GM21515 (cell line): Measurements from ENCODE around the gene CYP2D6.
"Not testable (repeated sequence)": the region's sequence is repeated elsewhere in the genome, so short reads cannot be mapped to it uniquely, and the experiment has no call there.

ENCODE experiments used
- ATAC-seq: cut with Tn5 transposase; IDR thresholded peaks from one replicate; pipeline ENCODE4 v1.9.1; 2021; ENCODE audit not compliant: unreplicated experiment

Gene CYP2D6

DNA sequence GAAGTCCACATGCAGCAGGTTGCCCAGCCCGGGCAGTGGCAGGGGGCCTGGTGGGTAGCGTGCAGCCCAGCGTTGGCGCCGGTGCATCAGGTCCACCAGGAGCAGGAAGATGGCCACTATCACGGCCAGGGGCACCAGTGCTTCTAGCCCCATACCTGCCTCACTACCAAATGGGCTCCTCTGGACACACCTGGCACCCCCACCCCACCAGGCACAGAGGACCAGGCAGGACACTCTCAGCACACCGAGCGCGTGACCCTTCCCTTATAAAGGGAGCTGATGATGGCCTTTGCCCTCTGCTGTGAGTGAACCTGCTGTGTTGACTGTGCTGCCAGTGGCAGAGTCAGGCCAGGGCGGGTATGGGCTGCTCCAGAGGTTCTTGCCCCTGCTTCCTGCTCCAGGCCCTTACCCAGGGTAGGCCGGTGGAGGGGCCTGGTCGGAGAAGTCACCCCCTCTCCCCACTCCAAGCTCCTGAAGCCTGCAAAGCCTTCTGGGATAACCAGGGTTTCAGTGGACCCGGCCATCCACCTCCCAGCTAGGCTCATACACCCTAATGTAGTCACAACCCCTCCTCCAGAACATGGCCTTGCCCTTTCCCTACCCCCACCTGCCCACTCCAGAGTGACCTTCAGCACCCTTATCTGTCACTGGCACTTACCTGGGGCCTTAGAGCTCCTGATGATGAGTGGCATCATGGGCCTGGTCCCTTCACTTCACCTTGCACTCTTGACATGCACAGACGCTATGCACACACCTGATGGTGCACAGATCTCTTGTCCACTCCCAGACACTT lies at the start of gene CYP2D6:
CYP2D6 (minus strand) TSS at position 172 of the 793 bp plus-strand sequence; CDS start at position 153, 19 bp downstream.
- ATAC-seq = not testable (repeated sequence)

DNA sequence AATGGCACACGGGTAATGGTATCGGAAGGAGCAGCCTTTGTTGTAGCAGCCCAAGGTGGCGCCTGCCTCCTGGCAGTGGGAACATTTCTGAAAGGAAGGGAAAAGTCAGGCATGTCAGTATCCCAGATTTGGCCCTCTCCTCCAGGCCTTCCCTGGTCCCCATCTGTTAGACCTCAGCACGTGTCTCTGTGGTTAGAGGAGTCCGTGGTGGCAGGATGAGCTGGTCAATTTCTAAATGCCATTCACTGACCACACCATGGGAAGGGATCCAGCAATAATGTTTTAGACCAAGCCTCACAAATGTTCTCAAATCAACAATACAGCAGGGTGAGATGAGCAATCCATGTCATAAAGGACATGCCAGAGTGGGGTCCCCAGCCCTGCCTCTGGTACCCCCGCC lies 49.0 kb upstream of the CYP2D6 start:
- ATAC-seq = no peak

DNA sequence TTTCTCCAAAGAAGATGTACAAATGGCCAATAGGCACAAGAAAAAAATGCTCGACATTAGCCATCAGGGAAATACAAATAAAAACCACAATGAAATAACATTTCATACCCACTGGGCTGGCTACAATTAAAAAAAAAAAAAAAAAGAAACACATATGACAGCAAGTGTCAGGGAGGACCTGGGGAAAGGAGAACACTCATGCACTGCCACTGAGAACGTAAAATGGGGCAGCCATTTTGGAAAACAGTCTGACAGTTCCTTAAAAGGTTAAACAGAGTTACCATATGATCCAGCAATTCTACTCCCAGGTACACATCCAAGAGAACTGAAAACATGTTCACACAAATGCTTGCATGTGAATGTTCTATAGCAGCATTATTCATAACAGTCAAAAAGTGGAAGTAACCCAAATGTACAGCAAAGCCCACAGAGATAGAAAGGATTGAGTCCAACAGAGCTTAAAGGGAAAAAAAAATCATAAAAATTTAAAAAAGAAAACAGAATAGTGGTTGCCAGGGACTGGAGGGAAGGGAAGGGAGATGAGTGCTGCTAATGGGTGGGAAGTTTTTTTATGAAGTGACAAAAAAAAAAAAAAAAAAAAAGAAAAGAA lies 48.4 kb upstream of the CYP2D6 start:
- no peak for ATAC-seq

DNA sequence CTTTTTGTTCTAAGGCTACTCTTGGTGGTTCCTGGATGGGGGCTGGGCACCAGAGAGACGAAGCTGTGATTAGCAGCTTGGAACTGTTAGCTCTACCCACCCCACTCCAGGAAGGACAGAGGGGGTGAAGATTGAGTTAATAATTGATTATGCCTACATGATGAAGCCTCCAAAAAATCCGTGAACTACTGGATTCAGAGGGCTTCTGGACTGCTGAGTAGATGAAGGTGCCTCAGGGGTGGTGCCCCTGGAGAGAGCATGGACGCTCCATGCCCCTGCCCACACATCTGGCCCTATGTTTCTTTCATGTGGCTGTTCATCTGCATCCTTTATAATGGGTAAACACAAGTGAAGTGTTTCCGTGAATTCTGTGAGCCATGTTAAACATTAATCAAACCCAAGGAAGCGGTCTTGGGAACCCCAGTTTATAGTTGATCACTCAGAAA lies 47.3 kb upstream of the CYP2D6 start:
- no peak for ATAC-seq

DNA sequence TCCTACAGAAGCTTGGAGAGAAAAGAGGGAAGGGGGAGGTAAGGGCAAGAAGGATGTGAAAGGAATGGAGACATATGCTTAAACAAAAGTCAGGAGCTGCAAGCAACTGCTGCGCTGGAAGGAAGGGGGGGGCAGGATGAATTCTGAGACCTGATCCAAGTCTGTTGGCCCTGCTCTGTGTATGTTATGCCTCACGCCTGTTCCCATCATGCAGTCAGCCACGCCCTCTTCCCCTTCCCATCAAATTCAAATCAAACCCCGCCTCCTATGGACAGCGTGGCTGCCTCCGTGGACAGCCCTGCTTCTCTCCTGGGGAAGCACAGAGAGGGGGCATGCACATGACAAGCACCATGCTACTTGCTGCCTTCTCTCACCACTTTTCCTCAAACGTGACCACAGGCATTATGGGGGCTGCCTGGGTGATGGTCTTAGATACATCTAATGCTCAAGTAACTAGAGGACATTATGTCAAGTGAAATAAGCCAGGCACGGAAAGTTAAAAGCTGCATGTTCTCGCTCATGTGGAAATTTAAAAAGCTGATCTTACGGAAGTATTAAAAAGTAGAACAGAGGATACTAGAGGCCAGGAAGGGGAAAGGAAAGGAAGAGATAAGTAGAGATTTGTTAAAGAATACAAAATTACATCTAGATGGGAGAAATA lies 45.8 kb upstream of the CYP2D6 start:
- ATAC-seq = no peak

DNA sequence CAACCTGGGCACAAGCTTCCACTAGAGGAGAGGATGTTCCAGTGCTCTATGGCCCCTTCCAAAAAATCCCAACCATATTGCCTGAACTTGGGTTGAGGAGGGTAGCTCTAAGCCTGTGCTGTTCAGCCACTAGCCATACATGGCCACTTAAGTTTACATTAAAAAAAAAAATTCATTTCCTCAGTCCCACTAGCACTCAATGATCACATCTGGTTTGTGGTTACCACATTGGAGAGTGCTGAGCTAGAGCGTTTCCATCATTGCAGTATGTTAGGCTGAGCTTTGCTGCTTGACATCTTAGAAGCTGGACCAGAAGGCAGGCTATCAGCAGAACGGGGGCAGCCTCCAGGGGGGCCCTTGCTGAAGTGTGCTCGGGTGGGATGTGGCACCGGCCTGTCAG lies 43.5 kb upstream of the CYP2D6 start:
- no peak for ATAC-seq

DNA sequence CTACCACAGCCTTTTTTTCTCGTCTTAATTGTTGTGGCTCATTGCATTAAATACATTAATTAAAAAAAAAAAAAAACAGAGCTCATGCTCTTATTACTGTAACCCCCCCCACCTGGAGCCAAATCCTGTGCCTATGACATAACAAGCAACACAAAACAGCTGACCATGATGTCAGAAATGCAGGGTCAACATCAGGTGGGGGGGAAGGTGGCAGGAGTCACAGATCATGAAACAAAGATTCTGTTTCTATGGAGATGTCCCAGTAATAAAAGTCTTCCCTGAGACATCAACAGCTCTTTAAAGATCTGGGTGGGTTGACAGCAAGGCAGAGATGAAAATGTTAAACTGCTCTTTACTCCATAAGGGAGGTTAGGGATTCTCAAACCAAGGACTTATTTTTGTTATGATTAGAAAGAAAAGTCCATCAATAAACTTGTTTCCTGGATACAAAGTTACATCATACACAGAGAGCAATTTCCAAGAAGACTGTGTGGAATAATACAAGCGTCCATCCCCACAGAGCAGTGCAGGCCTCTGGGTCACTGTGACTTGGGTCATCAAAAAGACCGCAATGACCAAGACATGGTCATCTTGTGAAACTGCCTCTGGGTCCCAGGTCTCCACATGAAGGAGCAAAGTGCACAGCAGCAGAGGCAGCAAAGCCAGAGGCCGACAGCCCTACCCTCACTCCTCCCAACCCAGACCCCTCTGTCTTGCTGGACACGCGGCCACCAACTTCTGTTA lies 42.7 kb upstream of the CYP2D6 start:
- ATAC-seq = no peak

DNA sequence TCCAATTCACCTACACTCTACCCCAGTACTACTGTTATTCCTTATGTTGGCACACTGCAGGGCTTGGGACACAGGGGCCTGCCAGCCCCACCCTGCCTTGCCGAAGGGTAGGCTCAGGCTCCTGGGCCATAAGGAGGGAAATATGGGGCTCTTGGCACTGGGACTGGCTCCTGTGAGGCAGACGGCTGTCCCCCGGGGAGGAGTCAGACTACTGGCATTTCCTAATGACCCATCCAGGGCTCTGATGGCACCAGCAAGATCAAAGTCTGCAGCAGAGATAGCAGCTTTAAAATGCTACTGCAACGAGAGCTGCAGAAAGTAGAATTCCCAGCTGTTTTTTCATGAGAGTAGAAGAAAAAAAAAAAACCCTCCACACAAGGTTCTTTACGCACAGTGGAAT lies 42.2 kb upstream of the CYP2D6 start:
- ATAC-seq = no peak

DNA sequence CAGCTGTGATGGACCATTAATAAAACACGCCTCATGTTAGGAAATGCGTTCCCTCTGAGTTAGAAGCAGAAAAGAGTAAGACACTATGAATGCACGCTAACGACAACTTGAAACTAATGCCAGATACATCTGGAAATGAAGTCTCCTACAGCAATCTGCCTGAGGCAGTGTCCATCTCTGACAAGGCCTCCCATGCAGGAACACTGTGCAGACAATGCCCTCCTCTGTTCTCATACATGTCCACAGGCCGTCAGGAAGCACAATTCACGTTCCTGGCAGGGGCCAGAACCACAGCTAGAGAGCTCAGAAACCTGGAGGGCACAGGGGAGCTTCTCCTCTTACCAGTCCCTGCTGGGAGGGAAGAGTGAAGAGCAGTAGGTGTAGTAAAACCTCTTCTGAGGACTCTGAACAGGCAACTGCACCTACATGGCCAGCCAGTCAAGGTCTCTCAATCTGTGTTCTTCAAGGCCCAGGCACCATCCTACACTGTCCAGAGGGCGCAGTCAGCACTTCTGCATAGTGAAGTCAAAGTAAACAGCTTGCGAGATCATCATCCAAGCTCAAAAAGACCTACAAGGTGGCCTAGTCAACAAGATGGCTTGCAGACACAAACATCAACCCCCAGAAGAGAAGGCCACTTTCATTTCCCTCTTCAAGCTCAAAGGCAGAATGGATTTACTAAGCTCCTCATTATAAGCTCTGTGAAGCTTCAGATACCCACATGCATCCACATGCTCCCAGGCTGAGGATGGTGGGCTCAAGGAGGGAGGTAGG lies 41.5 kb upstream of the CYP2D6 start:
- ATAC-seq = no peak

DNA sequence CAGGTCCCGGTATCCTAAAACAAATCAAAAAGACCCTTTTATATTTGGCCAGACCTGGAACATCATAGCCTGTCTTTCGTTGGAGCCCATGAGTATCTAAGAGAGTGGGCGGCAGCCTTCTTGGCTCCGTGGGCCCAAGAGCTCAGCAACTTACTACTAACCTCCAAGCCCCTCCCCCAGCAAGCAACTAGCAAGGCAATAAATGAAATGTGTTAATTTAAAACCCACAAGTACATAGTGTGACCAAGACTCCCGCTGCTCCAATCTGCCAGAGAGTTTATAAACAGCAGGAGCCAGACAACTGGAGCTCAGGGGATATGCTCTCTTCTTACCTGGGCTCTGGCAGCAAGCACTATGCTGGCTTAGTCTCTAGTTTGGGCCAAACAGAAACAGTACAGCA lies 40.8 kb upstream of the CYP2D6 start:
- ATAC-seq = no peak

DNA sequence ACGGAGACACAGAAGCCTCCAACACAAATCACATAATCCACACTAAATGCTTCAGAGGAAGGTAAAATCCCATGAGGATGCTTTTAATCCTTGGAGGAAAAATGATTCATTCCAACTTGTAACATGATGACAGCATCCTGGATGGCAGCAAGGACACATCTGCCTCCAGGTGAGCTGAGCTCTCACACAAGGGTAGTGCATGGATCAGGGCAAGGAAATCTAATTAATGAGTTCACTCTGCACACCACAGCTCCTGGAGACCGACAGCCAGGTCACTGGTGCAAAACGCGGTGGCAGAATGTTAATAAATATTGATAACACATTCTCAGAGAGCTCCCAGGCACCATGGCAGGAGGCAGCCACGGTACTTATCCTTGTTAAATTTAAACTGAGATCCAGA lies 40.3 kb upstream of the CYP2D6 start:
- no peak for ATAC-seq

DNA sequence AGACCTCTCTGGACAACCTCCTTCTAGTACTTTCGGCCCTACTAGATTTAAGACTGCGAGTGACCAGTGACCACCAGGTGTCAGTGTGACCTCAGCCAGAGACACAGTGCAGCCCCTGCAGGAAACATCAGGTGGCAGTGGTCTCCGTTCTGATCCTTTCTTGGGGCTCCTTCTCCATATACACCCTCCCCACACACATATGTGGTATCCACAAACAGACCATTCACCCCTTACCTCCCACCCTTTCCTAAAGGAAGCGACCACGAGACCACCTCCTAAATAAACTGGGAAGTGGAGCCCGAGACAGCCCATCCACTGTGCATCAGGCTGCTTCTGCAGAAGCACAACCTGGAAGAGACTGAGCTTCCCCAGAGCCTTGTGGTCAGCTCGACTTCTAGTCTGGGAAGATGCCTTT lies 38.5 kb upstream of the CYP2D6 start:
- no peak for ATAC-seq

DNA sequence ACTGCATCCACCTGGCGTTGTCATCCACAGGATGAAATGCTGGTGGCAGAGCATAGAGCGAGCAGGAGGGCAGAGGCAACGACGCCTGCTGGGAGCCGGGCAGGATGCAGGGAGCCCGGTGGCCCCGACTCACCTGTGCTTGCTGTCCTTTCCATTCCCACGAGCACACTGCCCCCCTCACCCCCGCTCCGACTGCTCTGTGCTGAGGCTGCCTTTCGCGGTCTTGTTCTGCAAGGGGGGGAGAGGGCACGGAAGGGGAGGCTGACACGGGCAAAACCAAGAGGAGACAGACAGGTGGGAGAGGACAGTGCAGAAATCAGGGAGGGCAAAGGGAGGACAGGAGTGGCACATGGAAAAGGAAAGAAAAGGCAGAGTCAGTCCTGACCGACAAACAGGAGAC lies 37.9 kb upstream of the CYP2D6 start:
- ATAC-seq = no peak

DNA sequence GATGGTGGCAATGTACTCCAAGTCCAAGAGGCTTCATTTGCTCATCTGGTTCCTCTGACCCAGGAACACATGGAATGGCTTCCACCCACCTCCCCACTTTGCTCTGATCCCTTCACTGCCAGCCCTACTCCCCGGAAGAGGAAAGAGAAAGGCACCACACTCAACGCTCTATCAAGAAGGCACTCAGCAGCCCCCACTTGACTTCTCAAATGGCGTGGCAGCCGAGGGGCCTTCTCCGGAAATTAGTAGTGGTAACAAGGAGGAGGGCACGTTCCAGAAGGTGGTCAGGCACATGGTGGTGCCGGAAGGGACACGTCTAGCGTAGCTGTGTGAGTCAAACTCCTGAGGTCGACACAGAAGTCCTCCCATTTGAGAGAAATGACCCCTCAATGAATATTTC lies 36.5 kb upstream of the CYP2D6 start:
- no peak for ATAC-seq

DNA sequence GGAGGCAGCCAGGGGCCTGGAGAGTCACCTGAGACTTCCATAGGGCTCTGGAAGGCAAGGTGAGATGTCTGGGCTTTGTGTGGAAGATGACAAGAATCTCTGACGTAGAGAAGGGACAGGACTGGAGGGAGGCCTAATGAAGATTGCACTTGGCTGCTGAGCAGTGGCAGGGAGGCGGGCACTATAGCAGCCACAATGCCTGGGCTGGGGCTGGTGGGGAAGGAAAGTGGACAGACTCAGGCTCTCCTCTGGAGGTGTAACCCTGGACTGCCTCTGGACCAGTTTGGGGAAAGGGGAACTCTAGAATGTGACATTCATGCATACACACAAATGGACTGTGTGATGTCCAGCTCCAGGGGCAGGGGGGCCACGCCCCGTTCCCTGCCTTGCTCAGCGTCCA lies 34.3 kb upstream of the CYP2D6 start:
- no peak for ATAC-seq

DNA sequence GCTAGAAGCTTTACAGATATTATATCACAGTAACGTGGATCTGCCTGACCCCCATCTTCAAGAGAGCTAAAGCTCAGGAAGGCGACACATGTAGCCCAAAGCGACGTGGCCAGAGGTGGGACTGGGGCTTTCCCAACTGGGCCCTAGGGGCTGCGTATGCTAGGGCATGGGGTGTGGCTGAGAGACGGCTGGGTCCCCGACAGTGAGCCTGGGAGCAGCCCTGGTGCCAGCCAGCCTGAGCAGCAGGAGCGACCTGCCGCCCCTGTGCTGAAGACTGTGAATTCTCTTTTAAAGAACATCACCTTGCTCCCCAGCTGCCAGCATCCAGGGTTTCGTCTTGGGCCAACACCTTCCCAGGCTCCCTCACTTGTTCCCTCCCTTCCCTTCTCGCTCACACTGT lies 32.9 kb upstream of the CYP2D6 start:
- ATAC-seq = no peak

DNA sequence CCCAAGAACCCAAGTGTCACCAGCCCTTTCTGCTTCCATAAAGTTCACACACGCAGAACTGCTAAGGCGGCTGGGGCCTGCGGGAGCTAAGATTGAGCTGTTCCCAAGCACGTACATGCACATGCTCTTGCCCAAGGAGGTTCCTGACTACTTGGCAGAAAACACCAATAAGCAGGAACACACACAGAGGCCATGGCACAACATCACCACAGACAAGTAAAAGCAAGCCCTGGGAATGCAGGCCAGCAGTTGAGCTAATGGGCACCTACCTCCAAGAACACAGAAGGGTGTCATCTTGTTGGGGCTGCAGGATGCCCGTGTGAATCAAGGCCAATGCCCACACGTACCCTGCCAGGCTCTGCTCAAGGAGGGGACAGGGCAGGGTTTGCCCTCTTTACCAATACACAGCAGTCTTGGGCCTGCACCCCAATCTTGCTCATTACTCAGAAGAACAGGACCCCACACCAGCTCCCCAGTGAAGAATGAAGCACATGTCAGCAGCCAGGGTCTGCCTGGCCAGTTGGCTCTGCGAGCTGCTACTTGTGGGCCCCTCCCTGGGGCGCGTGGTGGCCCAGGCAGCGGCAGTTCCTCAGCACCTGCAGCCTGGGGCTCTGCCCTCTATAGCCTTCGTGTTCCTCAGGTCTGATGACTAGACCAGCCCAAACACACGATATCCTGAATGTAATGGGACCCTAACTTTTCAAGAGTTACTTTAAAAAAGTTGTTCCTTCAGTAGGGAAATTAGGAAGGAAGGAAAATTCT lies 32.3 kb upstream of the CYP2D6 start:
- no peak for ATAC-seq

DNA sequence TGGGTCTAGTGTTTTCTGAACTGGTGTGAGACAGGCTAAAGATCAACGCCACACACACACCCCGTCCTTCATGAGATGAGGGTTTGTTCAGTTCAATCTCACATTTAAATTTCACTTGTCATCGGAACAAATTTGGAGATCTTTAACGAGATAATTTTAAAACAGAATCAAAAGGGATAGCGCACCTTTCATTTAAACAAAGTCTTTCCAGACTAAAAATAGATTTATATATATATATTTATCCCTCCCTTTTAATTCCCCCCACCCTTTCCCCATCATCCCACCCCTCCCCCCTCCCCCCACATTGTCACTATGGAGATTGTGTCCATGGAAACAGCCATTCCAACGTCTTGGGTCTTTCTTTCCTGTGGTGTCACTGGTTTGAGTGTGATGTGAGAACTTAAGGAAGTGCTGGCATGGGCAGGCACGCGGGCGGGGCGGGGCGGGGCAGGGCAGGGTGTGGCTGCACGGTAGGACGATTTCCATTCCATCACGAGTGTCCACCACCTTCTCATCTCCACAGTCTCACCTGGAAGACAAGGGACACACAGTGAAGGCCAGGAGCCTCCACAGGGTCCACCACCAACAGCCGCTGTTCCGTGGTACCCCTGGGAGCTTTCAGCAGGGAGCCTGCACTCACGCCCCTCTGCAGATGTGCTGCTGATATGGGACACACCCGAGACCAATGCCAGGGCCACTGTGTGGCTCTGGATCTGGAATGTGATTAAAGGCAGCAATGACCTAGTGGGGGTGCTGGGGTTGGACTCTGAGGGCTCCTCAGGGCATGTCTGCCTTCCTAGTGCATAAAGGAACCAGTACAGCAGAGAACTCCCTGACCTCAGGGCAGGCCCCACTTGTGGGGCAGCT lies 30.5 kb upstream of the CYP2D6 start:
- no peak for ATAC-seq

DNA sequence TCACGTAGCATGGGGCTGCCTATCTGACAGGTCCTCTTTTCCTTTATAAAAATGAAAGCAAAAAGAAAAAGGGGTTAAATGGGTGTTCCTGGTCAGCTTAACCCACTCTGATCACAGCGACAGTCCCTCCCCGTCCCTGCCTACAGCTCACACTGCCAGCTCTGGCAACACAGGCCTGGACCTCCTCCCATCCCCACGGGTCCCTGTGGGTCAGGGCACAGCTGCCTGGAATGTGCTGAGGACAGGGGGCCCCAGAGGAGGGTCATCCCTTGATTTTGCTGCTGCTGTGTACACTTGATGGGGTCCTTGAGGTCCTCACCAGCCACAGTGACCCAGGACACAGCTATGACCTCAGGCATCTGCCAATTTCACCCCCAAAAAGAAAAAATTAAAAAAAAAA lies 29.6 kb upstream of the CYP2D6 start:
- no peak for ATAC-seq
